K562 (cell line): ENCODE results near the gene KXD1. TPM values are rescaled to one million over a fixed set of nuclear protein-coding genes. Genes with fewer than 3 reads are reported as not detected.

Source experiments
- ATAC-seq: fragments of 200-7000 bp; cut with Tn5 transposase; 3 replicates; pipeline ENCODE4 v1.9.1; 2020; ENCODE audit warnings: moderate library complexity
- BruUV-seq: library from RNA; stranded (reverse); fragments of 400-500 nt; replicated peaks from 2 replicates; lab custom pipeline; 2021; lab: Mats Ljungman, UMichigan
- CTCF ChIA-PET: fragments of 300-600 bp; formaldehyde crosslinking; extraction: SDS; loops from one replicate; lab custom pipeline; 2021; ENCODE audit warnings: low intra/inter-chr PET ratio; lab: Yijun Ruan, JAX
- POLR2A ChIA-PET: fragments of 300-600, 350-650 bp; sonication (Branson Sonifier 250); formaldehyde crosslinking; extraction: SDS; loops from one replicate; lab custom pipeline; 2021; ENCODE audit warnings: antibody characterized with exemption, inconsistent platforms; lab: Yijun Ruan, JAX
- DNase-seq, 4 experiments: peaks; one replicate each; pipeline versions ENCODE4 v3.0.0 to v3.0.0-alpha.2; 2011 to 2018; ENCODE audit warnings: low spot score in 3 of 4, mixed read lengths in 3 of 4; ENCODE audit errors: extremely low read depth in 1 of 4
- FAIRE-seq: peaks from 2 replicates; lab custom pipeline; 2011; peaks lifted over from hg19 to GRCh38; lab: Jason Lieb, UNC
- H2AFZ ChIP-seq: 2 replicates; pipeline ENCODE4 v1.6.0; 2011; ENCODE audit warnings: low read depth, low read length, control low read depth, inconsistent platforms
- H3K27ac ChIP-seq: fragments of 200-600 bp; 3 replicates; pipeline ENCODE4 v1.8.0; 2011; ENCODE audit warnings: low read depth, mild to moderate bottlenecking, control low read depth, inconsistent platforms, low read length, moderate library complexity, mixed read lengths; ENCODE audit errors: extremely low read depth
- H3K27me3 ChIP-seq, 2 experiments: fragments of 300-600 bp in 1 of 2; 2 replicates in 1 of 2; 3 replicates in 1 of 2; pipeline versions ENCODE4 v1.6.0 to v1.8.0; 2011; ENCODE audit warnings: inconsistent platforms in 2 of 2, low read length in 2 of 2, mild to moderate bottlenecking in 1 of 2, mixed read lengths in 1 of 2, moderate library complexity in 1 of 2; ENCODE audit not compliant: control insufficient read depth in 2 of 2, insufficient read depth in 2 of 2
- H3K36me3 ChIP-seq: fragments of 300-600 bp; 3 replicates; pipeline ENCODE4 v1.8.0; 2011; ENCODE audit warnings: mild to moderate bottlenecking, low read length, inconsistent platforms; ENCODE audit not compliant: control insufficient read depth, insufficient read depth
- H3K4me1 ChIP-seq, 2 experiments: fragments of 200-600 bp in 1 of 2; replicated peaks in 1 of 2; 2 replicates in 1 of 2; 3 replicates in 1 of 2; pipeline versions ENCODE4 v1.5.1 to v1.8.0; 2011; ENCODE audit warnings: inconsistent platforms in 2 of 2, low read length in 2 of 2, mild to moderate bottlenecking in 1 of 2, mixed read lengths in 1 of 2, moderate library complexity in 1 of 2; ENCODE audit not compliant: control insufficient read depth in 2 of 2, insufficient read depth in 2 of 2
- H3K4me2 ChIP-seq: 2 replicates; pipeline ENCODE4 v1.6.1; 2011; ENCODE audit warnings: low read length, control low read depth, inconsistent platforms, mixed read lengths; ENCODE audit not compliant: insufficient read depth
- H3K4me3 ChIP-seq: fragments of 200-600 bp; sonication (generic), shearing (Covaris generic); 2 replicates; pipeline ENCODE4 v1.5.1; 2016; ENCODE audit warnings: control low read depth, inconsistent platforms
- H3K79me2 ChIP-seq: fragments of 200-600 bp; 3 replicates; pipeline ENCODE4 v1.8.0; 2011; ENCODE audit warnings: low read length, inconsistent platforms; ENCODE audit not compliant: control insufficient read depth, insufficient read depth
- H3K9ac ChIP-seq, 2 experiments: 2 replicates each; pipeline versions ENCODE4 v1.6.0 to v1.6.1; 2011; ENCODE audit warnings: low read depth in 2 of 2, low read length in 2 of 2, control low read depth in 1 of 2, inconsistent platforms in 1 of 2, mild to moderate bottlenecking in 1 of 2, mixed read lengths in 1 of 2; ENCODE audit not compliant: insufficient read depth in 1 of 2
- H3K9me1 ChIP-seq: one replicate; pipeline ENCODE4 v1.6.0; 2011; ENCODE audit warnings: inconsistent platforms, mild to moderate bottlenecking, low read length, moderate library complexity; ENCODE audit not compliant: control insufficient read depth, insufficient read depth
- H3K9me3 ChIP-seq: replicated peaks from 2 replicates; pipeline ENCODE4 v1.5.1; 2011; ENCODE audit warnings: low read depth, low read length, inconsistent platforms; ENCODE audit not compliant: control insufficient read depth, insufficient read depth
- H4K20me1 ChIP-seq: replicated peaks from 2 replicates; pipeline ENCODE4 v1.6.1; 2011; ENCODE audit warnings: low read length, inconsistent platforms, mixed read lengths; ENCODE audit not compliant: control insufficient read depth, insufficient read depth
- ARID3A ChIP-seq: IDR thresholded peaks from 2 replicates; pipeline ENCODE4 v1.6.1; 2012; ENCODE audit warnings: low read depth, low read length, improper control_type of control experiment, borderline replicate concordance
- MAZ ChIP-seq, 2 experiments: fragments of 450-650 bp in 1 of 2; sonication (generic) in 1 of 2; formaldehyde crosslinking; IDR thresholded peaks in 1 of 2; conservative IDR thresholded peaks in 1 of 2; 2 replicates each; pipeline versions ENCODE4 v1.4.0 to v1.5.0; 2020; ENCODE audit warnings: mild to moderate bottlenecking in 1 of 2, missing genetic modification reagents in 1 of 2
- PCBP1 ChIP-seq: fragments of 200-400 bp; formaldehyde crosslinking; IDR thresholded peaks from 2 replicates; pipeline ENCODE4 v1.6.1; 2018; ENCODE audit warnings: mild to moderate bottlenecking, low read depth, low read length; ENCODE audit not compliant: poor library complexity, severe bottlenecking
- PHB ChIP-seq: fragments of 250-450 bp; sonication (Bioruptor Pico); IDR thresholded peaks from 2 replicates; pipeline ENCODE4 v1.5.0; 2021
- RBFOX2 ChIP-seq: fragments of 200-400 bp; formaldehyde crosslinking; IDR thresholded peaks from 2 replicates; pipeline ENCODE4 v1.6.1; 2017; ENCODE audit warnings: low read depth, mild to moderate bottlenecking, low read length, moderate library complexity
- RBM17 ChIP-seq: fragments of 200-400 bp; formaldehyde crosslinking; IDR thresholded peaks from 2 replicates; pipeline ENCODE4 v1.6.1; 2017; ENCODE audit warnings: low read depth, mild to moderate bottlenecking, low read length, borderline replicate concordance
- SAFB ChIP-seq: fragments of 200-400 bp; formaldehyde crosslinking; IDR thresholded peaks from 2 replicates; pipeline ENCODE4 v1.6.1; 2017; ENCODE audit warnings: low read depth, low read length, borderline replicate concordance
- SAP30 ChIP-seq: fragments of 200-600 bp; sonication (generic); IDR thresholded peaks from 2 replicates; pipeline ENCODE4 v1.6.1; 2012; ENCODE audit warnings: borderline replicate concordance, low read depth, mild to moderate bottlenecking, moderate library complexity, low read length, control low read depth, inconsistent platforms; ENCODE audit not compliant: insufficient read depth, poor library complexity, severe bottlenecking
- TEAD4 ChIP-seq, 2 experiments: sonication (generic) in 1 of 2; formaldehyde crosslinking in 1 of 2; IDR thresholded peaks; 2 replicates each; pipeline versions ENCODE4 v1.6.1 to v1.8.0; 2012 to 2022; ENCODE audit warnings: borderline replicate concordance in 1 of 2, inconsistent platforms in 1 of 2, low read length in 1 of 2, mild to moderate bottlenecking in 1 of 2, missing genetic modification reagents in 1 of 2
- TFE3 ChIP-seq: fragments of 450-650 bp; formaldehyde crosslinking; IDR thresholded peaks from 2 replicates; pipeline ENCODE4 v1.4.0; 2020; ENCODE audit warnings: mild to moderate bottlenecking, mixed read lengths
- TGIF2 ChIP-seq: sonication (generic); formaldehyde crosslinking; IDR thresholded peaks from 2 replicates; pipeline ENCODE4 v1.8.1; 2022; ENCODE audit warnings: mild to moderate bottlenecking, missing genetic modification reagents, moderate library complexity
- TOE1 ChIP-seq, 2 experiments: fragments of 450-650 bp in 1 of 2; sonication (generic) in 1 of 2; formaldehyde crosslinking in 1 of 2; IDR thresholded peaks; 2 replicates each; pipeline versions ENCODE4 v1.7.1 to v1.8.0; 2016 to 2022; ENCODE audit warnings: borderline replicate concordance in 2 of 2, mild to moderate bottlenecking in 2 of 2, antibody characterized with exemption in 1 of 2, inconsistent platforms in 1 of 2, low read depth in 1 of 2, missing genetic modification reagents in 1 of 2, moderate library complexity in 1 of 2
- UBTF ChIP-seq, 2 experiments: IDR thresholded peaks; 2 replicates each; pipeline ENCODE4 v1.6.1; 2012; ENCODE audit warnings: improper control_type of control experiment in 2 of 2, low read depth in 2 of 2, low read length in 2 of 2, borderline replicate concordance in 1 of 2
- ZNF24 ChIP-seq: fragments of 450-650 bp; IDR thresholded peaks from 2 replicates; pipeline ENCODE4 v1.6.1; 2016
- WGBS: fragments of 100-300 bp; shearing (Covaris generic); methylation state at CpG from one replicate; pipeline ENCODE4 v1.1.6; 2016; ENCODE audit warnings: low coverage, mixed read lengths; ENCODE audit not compliant: insufficient coverage; ENCODE audit errors: missing lambda C conversion rate; 5-methylcytosine and 5-hydroxymethylcytosine counted together
- in situ Hi-C: fragments of 300-500 bp; cut with MboI; formaldehyde crosslinking; loops from 4 replicates; pipeline ENCODE4 v1.15.0; 2018; ENCODE audit warnings: inconsistent platforms, mixed read lengths
- intact Hi-C: fragments of 100-400 bp; cut with micrococcal nuclease; formaldehyde crosslinking; loops from 2 replicates; pipeline ENCODE4 v1.14.2; 2022
- polyA plus RNA-seq, 8 experiments: library from polyadenylated mRNA; depleted of rRNA in 4 of 8; stranded (reverse) in 5 of 8; unstranded in 3 of 8; fragments of >200 nt; fragmentation: Nextera tagmentation in 2 of 8; fragmentation: Illumina TruSeq in 1 of 8; extraction: Ambion mirVana in 2 of 8; extraction: Trizol in 1 of 8; gene quantifications; 2 replicates each; pipeline versions ENCODE4 v1.2.1 to v1.2.3, GENCODE V29; 2011 to 2014; ENCODE audit warnings: inconsistent platforms in 1 of 8, missing spikeins in 1 of 8
- total RNA-seq, 7 experiments: library from RNA; depleted of rRNA in 6 of 7; stranded (reverse); fragments of >200 nt in 6 of 7; fragmentation: Illumina TruSeq in 2 of 7; extraction: Trizol in 2 of 7; gene quantifications; 2 replicates each; pipeline versions ENCODE4 v1.2.1 to v1.2.3, GENCODE V29; 2011 to 2021; ENCODE audit warnings: low replicate concordance in 1 of 7

KXD1 gene
- total and polyA plus RNA-seq, 9 of the 15 experiments (the other 6 are each of a cell fraction or from before 2014, with no cell fraction given): 21.9 to 210 (median 118) TPM

GRCh38 chr19:18521692-18522123 is 36.0 kb upstream of the KXD1 start, which contains the start of gene ELL:
Gene ELL (minus strand): TSS chr19:18522070. CDS start chr19:18522055, 15 bp downstream.
- ChIA-PET POLR2A (interaction anchor here (0.6 to 7.0 kb wide), 7 partner anchors 13 to 1140 kb away, joined by 3 to 84 read pairs (median 3); no protein-coding TSS in a partner anchor), CTCF (no interaction called here)
- no TSS peak for BruUV-seq
- H3K4me1 ChIP-seq: peaks cover 11 to 34% of the 10 kb centered on the region in 2 experiments
- H2AFZ ChIP-seq: peak within 1 kb of the TSS; percentile 85
- no peaks in the 10 kb centered on the region for H3K9me3 ChIP-seq
- peak; percentile 4 for ATAC-seq
- intact Hi-C loops: loop anchor here (2.0 to 5.0 kb wide), 5 partner anchors 23 to 67 kb away; partner anchors contain the start of genes KXD1, REX1BD and UBA52
- H3K9me1 ChIP-seq: peaks cover 9% of the 10 kb centered on the region
- H4K20me1 ChIP-seq: peaks cover 16% of the 10 kb centered on the region
- no peak for DNase-seq
- peak within 1 kb of the TSS; percentile 98 for H3K4me2 ChIP-seq
- no peak for FAIRE-seq
- peaks cover 10% of the 10 kb centered on the region for H3K36me3 ChIP-seq
- peak within 1 kb of the TSS; percentile 95 to 100 for H3K9ac ChIP-seq
- in situ Hi-C loops: no loop called here
- peaks cover 52% of the 10 kb centered on the region for H3K79me2 ChIP-seq
- 1% methylated on average over 52 of the region's 52 CpGs for WGBS
- no peaks in the 10 kb centered on the region for H3K27me3 ChIP-seq
- peak within 1 kb of the TSS; percentile 95 for H3K4me3 ChIP-seq
- H3K27ac ChIP-seq: peak within 1 kb of the TSS; percentile 97
- TF ChIP-seq TOE1 (IDR thresholded peaks at IDR 0.05; ENCODE audit: borderline replicate concordance) (no peak), TOE1 (CRISPR knock-in tag; IDR thresholded peaks at IDR 0.05; ENCODE audit: borderline replicate concordance, low read depth) (no peak), SAFB (peak; percentile 12; the same call in 1 of the 2 replicates), ARID3A (no peak), TFE3 (CRISPR knock-in tag) (no peak), MAZ (CRISPR knock-in tag; conservative IDR thresholded peaks at IDR 0.05 in 1 of 2, IDR thresholded peaks at IDR 0.05 in 1 of 2) (peak in 1 of 2 experiments; percentile 56; a peak in 2 of 4 replicates), SAP30 (peak; percentile 93), PHB (0 out of 2 replicates have a peak, but pooled peaks have one; percentile 58), RBM17 (no peak), ZNF24 (0 out of 2 replicates have a peak, but pooled peaks have one; percentile 28), UBTF (IDR thresholded peaks at IDR 0.05; ENCODE audit: borderline replicate concordance in 1 of 2, low read depth in 2 of 2, low read length in 2 of 2) (peak; percentile 39 to 79; a peak in 3 of 4 replicates), TGIF2 (no peak), TEAD4 (IDR thresholded peaks at IDR 0.05; ENCODE audit: low read length) (0 out of 2 replicates have a peak, but pooled peaks have one; percentile 14), TEAD4 (CRISPR knock-in tag; IDR thresholded peaks at IDR 0.05; ENCODE audit: borderline replicate concordance) (no peak), RBFOX2 (peak; percentile 91), PCBP1 (peak; percentile 85)
